ENCODE data around the gene SLC25A6.

The SLC25A6 gene

DNA sequence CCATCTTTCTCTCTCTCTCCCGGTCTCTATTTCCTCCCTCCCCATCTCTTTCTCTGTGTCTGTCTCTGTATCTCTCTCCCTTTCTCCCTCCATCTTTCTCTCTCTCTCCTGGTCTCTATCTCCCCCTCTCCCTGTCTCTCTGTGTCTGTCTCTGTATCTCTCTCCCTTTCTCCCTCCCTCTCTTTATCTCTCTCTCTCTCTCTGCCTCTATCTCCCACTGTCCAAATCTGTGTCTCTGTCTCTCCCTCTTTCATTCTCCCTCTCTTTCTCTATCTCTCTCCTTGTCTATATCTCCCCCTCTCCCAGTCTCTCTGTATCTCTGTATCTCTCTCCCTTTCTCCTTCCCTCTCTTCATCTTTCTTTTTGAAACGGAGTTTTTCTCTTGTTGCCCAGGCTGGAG is 31.7 kb downstream of the SLC25A6 start:
- no peak overlapping the region for H3K4me3 ChIP-seq (ENCODE audit: control insufficient read depth, low read depth, low read length)
- TF ChIP-seq CTCF (IDR thresholded peaks at IDR 0.05; ENCODE audit: control insufficient read depth, insufficient read depth, low read depth, low read length, missing control alignments), result no peak
- no peak for DNase-seq (ENCODE audit: low read depth)

DNA sequence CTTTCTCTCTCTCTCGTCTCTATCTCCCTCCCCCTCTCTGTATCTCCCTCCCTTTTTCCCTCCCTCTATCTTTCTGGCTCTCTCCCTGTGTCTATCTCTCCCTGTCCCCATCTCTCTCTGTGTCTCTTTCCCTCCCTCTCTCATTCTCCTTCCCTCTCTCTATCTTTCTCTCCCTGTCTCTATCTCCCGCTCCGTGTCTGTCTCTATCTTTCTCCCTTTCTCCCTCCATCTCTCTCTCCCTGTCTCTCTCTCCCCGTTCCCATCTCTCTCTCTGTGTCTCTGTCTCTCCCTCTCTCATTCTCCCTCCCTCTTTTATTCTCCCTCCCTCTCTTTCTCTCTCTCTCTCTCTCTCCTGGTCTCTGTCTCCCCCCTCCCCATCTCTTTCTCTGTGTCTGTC is 32.4 kb downstream of the SLC25A6 start:
- no peak for TF ChIP-seq CTCF (IDR thresholded peaks at IDR 0.05; ENCODE audit: control insufficient read depth, insufficient read depth, low read depth, low read length, missing control alignments)
- DNase-seq (ENCODE audit: low read depth), result no peak
- no peak overlapping the region for H3K4me3 ChIP-seq (ENCODE audit: control insufficient read depth, low read depth, low read length)

GRCh38 chrX:1358793-1359476 is 33.0 kb downstream of the SLC25A6 start:
- H3K4me3 ChIP-seq (ENCODE audit: control insufficient read depth, low read depth, low read length), result no peak overlapping the region
- no peak for DNase-seq (ENCODE audit: low read depth)
- no peak for TF ChIP-seq CTCF (IDR thresholded peaks at IDR 0.05; ENCODE audit: control insufficient read depth, insufficient read depth, low read depth, low read length, missing control alignments)

DNA sequence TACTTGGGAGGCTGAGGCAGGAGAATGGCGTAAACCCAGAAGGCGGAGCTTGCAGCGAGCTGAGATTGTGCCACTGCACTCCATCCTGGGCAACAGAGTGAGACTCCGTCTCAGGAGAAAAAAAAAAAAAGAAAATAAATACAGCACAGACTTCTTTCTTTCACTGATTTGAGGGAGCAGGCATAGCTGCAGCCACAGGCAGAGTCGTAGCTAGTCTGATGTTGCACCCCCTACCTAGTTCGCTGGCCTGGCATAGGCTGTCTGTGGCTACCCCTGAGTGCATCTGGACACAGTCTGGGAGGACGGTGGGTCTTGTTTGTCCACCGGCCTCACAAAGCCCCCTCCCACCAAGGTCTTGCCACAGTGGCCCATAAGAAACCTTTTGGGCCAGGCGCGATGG is 33.9 kb downstream of the SLC25A6 start:
- no peak overlapping the region for H3K4me3 ChIP-seq (ENCODE audit: control insufficient read depth, low read depth, low read length)
- no peak for TF ChIP-seq CTCF (IDR thresholded peaks at IDR 0.05; ENCODE audit: control insufficient read depth, insufficient read depth, low read depth, low read length, missing control alignments)
- DNase-seq (ENCODE audit: low read depth), result no peak

DNA sequence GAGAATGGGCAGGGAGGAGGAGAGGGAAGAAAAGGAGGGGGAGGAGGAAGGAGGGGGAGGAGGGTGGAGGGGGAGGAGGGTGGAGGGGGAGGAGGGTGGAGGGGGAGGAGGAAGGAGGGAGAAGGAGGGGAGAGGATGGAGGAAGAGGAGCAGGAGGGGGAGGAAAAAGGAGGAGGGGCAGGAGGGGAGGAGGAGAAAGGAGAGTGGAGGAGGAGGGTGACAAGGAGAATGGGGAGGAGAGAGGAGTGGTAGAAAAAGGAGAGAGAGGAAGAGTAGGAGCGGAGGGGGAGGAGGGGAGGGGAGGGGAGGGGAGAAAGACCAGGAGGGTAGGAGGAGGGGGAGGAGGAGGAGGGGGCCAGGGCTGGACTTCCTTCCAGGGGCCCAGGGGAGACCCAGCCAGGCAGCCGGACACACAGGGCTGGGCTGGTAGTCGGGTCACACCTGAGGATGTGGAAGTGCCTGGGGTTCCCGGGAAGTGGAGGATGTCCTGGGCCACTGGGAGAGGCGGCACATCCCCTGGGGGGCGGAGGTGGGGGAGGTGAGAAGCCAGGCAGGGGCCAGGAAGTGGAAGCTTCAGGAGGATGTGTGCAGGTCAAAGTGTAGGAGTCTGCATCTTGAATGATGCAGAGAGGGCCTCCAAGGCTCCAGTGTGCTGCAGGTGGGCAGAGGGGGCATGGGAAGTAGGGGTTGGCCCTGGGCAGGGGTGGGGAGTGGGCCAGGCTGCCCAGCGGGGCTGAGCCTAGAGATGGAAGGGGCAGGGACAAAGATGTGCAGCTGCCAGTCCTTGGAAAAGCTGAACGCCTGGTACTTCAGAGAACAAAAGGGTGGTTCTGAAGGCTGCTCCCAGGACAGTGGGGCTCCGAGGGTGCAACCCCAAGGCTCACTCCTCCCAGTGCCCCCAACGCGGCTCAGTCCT is 36.5 kb downstream of the SLC25A6 start:
- no peak for DNase-seq (ENCODE audit: low read depth)
- H3K4me3 ChIP-seq (ENCODE audit: control insufficient read depth, low read depth, low read length), result no peak overlapping the region
- no peak for TF ChIP-seq CTCF (IDR thresholded peaks at IDR 0.05; ENCODE audit: control insufficient read depth, insufficient read depth, low read depth, low read length, missing control alignments)

DNA sequence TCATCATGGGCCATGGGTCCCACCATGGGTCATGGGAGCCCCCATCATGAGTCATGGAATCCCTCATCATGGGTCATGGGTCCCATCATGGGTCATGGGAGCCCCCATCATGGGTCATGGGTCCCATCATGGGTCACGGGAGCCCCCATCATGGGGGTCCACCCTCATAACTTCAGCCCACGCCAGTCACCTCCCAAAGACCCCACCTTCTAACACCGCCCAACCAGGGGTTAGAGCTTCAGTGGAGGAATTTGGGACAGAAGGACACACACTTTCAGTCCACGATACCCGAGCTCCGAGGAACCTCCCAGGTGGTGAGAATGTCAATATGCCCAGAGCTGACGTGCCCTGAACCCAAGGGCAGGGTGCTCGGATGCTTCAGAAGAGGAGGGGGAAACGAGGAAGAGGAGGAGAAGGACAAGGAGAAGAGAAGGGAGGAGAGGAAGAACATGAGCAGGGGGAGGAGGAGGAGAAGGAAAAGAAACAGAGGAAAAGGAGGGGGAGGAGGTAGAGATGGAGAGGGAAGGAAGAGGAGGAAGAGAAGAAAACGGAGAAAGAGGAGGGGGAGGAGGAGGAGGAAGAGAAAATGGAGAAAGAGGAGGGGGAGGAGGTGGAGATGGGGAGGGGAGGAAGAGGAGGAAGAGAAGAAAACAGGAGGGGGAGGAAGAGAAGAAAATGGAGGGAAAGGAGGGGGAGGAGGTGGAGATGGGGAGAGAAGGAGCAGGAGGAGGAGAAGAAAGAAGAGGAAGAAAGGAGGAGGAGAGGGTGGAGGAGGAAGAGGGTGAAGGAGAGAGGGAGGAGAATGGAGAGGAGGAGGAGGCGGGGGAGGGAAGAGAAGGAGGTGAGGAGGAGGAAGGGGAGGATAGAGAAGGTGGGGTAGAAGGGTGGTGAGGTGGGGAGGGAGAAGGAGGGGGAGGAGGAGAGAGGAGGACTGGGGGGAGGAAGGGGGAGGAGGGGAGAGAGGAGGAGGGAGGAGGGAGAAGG is 37.6 kb downstream of the SLC25A6 start:
- TF ChIP-seq CTCF (IDR thresholded peaks at IDR 0.05; ENCODE audit: control insufficient read depth, insufficient read depth, low read depth, low read length, missing control alignments), result no peak

More for the DNA sequence above, 37.6 kb downstream of the SLC25A6 start:
- no peak for DNase-seq (ENCODE audit: low read depth)
- H3K4me3 ChIP-seq (ENCODE audit: control insufficient read depth, low read depth, low read length), result no peak overlapping the region
